ENCODE data around the gene NEK7.

Gene NEK7

GRCh38 chr1:198271467-198271866 is 114.7 kb downstream of the NEK7 start:
- TF ChIP-seq, protein P1, sequence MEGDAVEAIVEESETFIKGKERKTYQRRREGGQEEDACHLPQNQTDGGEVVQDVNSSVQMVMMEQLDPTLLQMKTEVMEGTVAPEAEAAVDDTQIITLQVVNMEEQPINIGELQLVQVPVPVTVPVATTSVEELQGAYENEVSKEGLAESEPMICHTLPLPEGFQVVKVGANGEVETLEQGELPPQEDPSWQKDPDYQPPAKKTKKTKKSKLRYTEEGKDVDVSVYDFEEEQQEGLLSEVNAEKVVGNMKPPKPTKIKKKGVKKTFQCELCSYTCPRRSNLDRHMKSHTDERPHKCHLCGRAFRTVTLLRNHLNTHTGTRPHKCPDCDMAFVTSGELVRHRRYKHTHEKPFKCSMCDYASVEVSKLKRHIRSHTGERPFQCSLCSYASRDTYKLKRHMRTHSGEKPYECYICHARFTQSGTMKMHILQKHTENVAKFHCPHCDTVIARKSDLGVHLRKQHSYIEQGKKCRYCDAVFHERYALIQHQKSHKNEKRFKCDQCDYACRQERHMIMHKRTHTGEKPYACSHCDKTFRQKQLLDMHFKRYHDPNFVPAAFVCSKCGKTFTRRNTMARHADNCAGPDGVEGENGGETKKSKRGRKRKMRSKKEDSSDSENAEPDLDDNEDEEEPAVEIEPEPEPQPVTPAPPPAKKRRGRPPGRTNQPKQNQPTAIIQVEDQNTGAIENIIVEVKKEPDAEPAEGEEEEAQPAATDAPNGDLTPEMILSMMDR (IDR thresholded peaks at IDR 0.05), result no peak
- no peak overlapping the region for H3K27ac ChIP-seq
- no peaks in the 10 kb centered on the region for H3K4me1 ChIP-seq (ENCODE audit: control insufficient read depth in 1 of 2, insufficient read depth in 1 of 2, low read depth in 1 of 2, low read length in 1 of 2)
- no peaks in the 10 kb centered on the region for H3K27me3 ChIP-seq
- H3K36me3 ChIP-seq, result no peaks in the 10 kb centered on the region
- no peaks in the 10 kb centered on the region for H3K9me3 ChIP-seq
- H3K4me3 ChIP-seq (ENCODE audit: low read depth in 1 of 2, low read length in 1 of 2), result no peak overlapping the region

DNA sequence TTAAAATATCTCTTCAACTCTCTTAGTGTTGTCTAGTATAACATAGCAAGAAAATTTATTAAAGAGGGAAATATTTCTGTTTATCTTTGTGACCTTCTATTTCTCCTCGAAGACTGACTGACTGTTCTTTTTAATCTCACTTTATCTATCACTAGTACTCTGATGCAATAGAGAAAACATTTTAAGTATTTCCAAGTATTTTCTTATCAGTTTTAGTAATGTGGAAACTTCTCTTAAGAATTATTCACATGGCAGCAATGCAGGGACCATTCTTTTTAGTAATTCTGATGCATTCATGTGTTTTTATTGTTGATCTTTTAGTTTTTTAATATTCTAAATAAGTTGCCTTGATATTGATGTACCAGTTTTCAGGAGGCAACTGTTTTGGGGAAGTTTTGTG is 115.7 kb downstream of the NEK7 start:
- Histone ChIP-seq H3K27ac (no peak overlapping the region), H3K4me3 (ENCODE audit: low read depth in 1 of 2, low read length in 1 of 2) (no peak overlapping the region), H3K27me3 (no peaks in the 10 kb centered on the region), H3K4me1 (ENCODE audit: control insufficient read depth in 1 of 2, insufficient read depth in 1 of 2, low read depth in 1 of 2, low read length in 1 of 2) (no peaks in the 10 kb centered on the region), H3K9me3 (no peaks in the 10 kb centered on the region), H3K36me3 (no peaks in the 10 kb centered on the region)
- TF ChIP-seq, protein P1 (IDR thresholded peaks at IDR 0.05), result no peak

DNA sequence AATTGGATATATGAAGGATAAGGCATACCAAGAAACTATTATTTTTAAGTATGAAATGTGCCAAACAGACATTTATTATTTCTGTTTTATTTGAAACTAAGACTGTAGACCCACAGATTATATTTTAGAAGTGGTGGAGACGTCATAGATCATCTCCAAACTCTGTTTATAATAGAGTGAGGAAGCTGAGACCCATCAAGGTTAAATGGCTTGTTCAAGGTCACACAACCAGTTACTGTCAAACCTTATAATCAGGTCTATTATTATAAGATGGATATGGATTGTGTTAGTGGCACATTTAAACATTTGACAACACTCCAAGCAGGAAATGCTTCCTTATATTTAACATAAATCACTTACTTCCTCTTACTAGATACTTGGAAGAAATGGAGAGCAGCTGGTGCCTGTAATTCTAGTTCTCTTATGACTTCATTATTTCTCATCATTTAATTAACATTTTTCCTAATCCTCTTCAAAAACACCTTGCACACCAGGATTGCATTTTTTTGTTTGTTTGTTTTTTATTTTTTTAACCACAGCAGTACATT is 117.0 kb downstream of the NEK7 start:
- Histone ChIP-seq H3K27ac (no peak overlapping the region), H3K4me3 (ENCODE audit: low read depth in 1 of 2, low read length in 1 of 2) (no peak overlapping the region), H3K27me3 (no peaks in the 10 kb centered on the region), H3K4me1 (ENCODE audit: control insufficient read depth in 1 of 2, insufficient read depth in 1 of 2, low read depth in 1 of 2, low read length in 1 of 2) (no peaks in the 10 kb centered on the region), H3K9me3 (no peaks in the 10 kb centered on the region), H3K36me3 (peaks cover 1% of the 10 kb centered on the region)
- TF ChIP-seq, protein P1 (IDR thresholded peaks at IDR 0.05), result no peak

GRCh38 chr1:198275597-198275996 is 118.8 kb downstream of the NEK7 start:
- Histone ChIP-seq H3K27ac (no peak overlapping the region), H3K4me1 (ENCODE audit: control insufficient read depth in 1 of 2, insufficient read depth in 1 of 2, low read depth in 1 of 2, low read length in 1 of 2) (no peaks in the 10 kb centered on the region), H3K9me3 (no peaks in the 10 kb centered on the region), H3K4me3 (ENCODE audit: low read depth in 1 of 2, low read length in 1 of 2) (no peak overlapping the region), H3K27me3 (no peaks in the 10 kb centered on the region), H3K36me3 (peaks cover 11% of the 10 kb centered on the region)
- TF ChIP-seq, protein P1 (IDR thresholded peaks at IDR 0.05), result no peak

DNA sequence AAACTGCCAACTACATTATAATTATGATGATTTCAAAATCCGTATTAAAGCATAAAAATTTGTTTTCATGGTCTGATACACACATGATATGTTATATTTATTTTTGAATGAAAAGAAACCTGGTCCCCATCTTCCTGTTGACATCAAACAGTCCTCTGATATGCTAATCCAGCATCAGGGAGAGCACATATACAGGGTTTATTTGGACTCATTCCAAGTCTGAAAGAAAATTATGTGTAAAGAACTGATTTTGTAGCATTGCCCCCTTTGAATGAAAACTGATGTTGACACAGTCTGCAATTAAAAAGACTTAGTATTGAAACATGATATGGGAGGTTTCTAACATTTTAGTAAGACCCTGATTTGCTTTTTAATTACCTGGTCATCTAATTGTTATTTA is 119.4 kb downstream of the NEK7 start:
- H3K36me3 ChIP-seq, result peaks cover 11% of the 10 kb centered on the region
- no peaks in the 10 kb centered on the region for H3K27me3 ChIP-seq
- no peak overlapping the region for H3K27ac ChIP-seq
- no peaks in the 10 kb centered on the region for H3K4me1 ChIP-seq (ENCODE audit: control insufficient read depth in 1 of 2, insufficient read depth in 1 of 2, low read depth in 1 of 2, low read length in 1 of 2)
- TF ChIP-seq, protein P1 (IDR thresholded peaks at IDR 0.05), result no peak
- no peaks in the 10 kb centered on the region for H3K9me3 ChIP-seq
- no peak overlapping the region for H3K4me3 ChIP-seq (ENCODE audit: low read depth in 1 of 2, low read length in 1 of 2)

GRCh38 chr1:198278943-198279342 is 122.1 kb downstream of the NEK7 start:
- Histone ChIP-seq H3K4me1 (ENCODE audit: control insufficient read depth in 1 of 2, insufficient read depth in 1 of 2, low read depth in 1 of 2, low read length in 1 of 2) (no peaks in the 10 kb centered on the region), H3K36me3 (peaks cover 11% of the 10 kb centered on the region), H3K27ac (no peak overlapping the region), H3K27me3 (no peaks in the 10 kb centered on the region), H3K9me3 (no peaks in the 10 kb centered on the region), H3K4me3 (ENCODE audit: low read depth in 1 of 2, low read length in 1 of 2) (no peak overlapping the region)
- TF ChIP-seq, protein P1 (IDR thresholded peaks at IDR 0.05), result no peak
